ENCODE data around the gene CCDC39. TPM values are rescaled to one million over a fixed set of nuclear protein-coding genes. Genes with fewer than 3 reads are reported as not detected.

The CCDC39 gene
- total and polyA plus RNA-seq, 9 of the 15 experiments (the other 6 are each of a cell fraction or from before 2014, with no cell fraction given): not detected

DNA sequence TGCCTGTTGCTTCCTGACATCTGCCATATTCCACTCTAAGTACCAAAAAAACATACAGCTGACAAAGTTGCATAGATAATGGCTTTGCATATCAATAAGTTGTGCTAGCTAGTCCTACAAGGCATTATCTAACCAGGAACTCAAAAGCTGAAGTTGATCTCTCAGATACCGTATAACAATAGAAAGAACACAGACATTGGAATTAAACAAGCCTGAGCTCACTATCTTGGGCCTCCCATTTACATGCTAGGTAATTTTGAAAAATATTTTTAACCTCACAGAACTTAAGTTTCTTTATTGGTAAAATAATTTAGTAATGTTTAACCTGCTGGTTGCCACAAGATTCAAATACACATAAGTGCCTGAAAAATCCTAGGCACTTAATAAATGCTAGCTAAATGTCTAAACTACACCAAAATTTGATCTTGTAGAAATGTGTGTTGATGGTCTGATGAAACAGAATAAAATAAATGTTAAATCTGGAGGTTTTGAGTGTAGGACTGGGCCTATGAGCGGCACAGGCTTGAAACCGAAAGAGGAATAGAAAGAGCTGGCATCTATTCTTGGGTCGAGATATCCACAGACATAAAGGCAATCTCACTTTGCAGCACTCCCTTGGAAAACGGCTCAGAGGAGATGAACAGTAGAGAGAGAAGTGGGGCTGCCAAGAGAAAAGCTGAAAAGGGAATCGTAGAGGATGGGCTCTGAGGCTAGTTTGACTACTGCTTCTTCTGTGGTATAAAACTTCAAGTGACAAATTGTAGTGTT lies 107.3 kb downstream of the CCDC39 start:
- ChIA-PET CTCF (ENCODE audit: low intra/inter-chr PET ratio) (no interaction called here), POLR2A (no interaction called here)
- H3K9me3 ChIP-seq (replicated peaks; ENCODE audit: control insufficient read depth, insufficient read depth, low read depth, low read length): no peaks in the 10 kb centered on the region
- H3K36me3 ChIP-seq (ENCODE audit: control insufficient read depth, insufficient read depth, low read length): no peaks in the 10 kb centered on the region
- intact Hi-C loops (cut with micrococcal nuclease) (no loop called here), in situ Hi-C loops (cut with MboI) (no loop called here)
- ATAC-seq: no peak
- H3K27me3 ChIP-seq (ENCODE audit: control insufficient read depth in 2 of 2, insufficient read depth in 2 of 2, low read length in 2 of 2): no peaks in the 10 kb centered on the region
- H3K9me1 ChIP-seq (ENCODE audit: control insufficient read depth, insufficient read depth, low read length): no peaks in the 10 kb centered on the region
- H4K20me1 ChIP-seq (replicated peaks; ENCODE audit: control insufficient read depth, insufficient read depth, low read length): no peaks in the 10 kb centered on the region
- no TSS peak for BruUV-seq (replicated peaks)
- WGBS (ENCODE audit: insufficient coverage, low coverage, missing lambda C conversion rate): under 1% methylated on average over 6 of the region's 6 CpGs
- no peaks in the 10 kb centered on the region for H3K79me2 ChIP-seq (ENCODE audit: control insufficient read depth, insufficient read depth, low read length)
- no peak overlapping the region for H3K27ac ChIP-seq (ENCODE audit: extremely low read depth, low read depth, low read length)
- H3K4me3 ChIP-seq: no peak overlapping the region
- no peak for FAIRE-seq
- no peak overlapping the region for H3K9ac ChIP-seq (ENCODE audit: insufficient read depth in 1 of 2, low read depth in 2 of 2, low read length in 2 of 2)
- no peak for DNase-seq (ENCODE audit: extremely low read depth in 1 of 4, low spot score in 3 of 4)
- H2AFZ ChIP-seq (ENCODE audit: low read depth, low read length): no peak overlapping the region
- H3K4me1 ChIP-seq (replicated peaks in 1 of 2; ENCODE audit: control insufficient read depth in 2 of 2, insufficient read depth in 2 of 2, low read length in 2 of 2): no peaks in the 10 kb centered on the region
- H3K4me2 ChIP-seq (ENCODE audit: insufficient read depth, low read length): no peak overlapping the region
- no peak for TF ChIP-seq CBX2 (IDR thresholded peaks at IDR 0.05; ENCODE audit: insufficient read depth, low read length, poor library complexity, severe bottlenecking)
- TF ChIP-seq RCOR1 (IDR thresholded peaks at IDR 0.05; ENCODE audit: borderline replicate concordance in 1 of 2, low read depth in 2 of 2, low read length in 2 of 2): no peak
- no peak for TF ChIP-seq CEBPG (CRISPR knock-in tag; IDR thresholded peaks at IDR 0.05)
- TF ChIP-seq CEBPG (tag; conservative IDR thresholded peaks at IDR 0.05 in 1 of 2, IDR thresholded peaks at IDR 0.05 in 1 of 2): no peak
- no peak for TF ChIP-seq PTRF (tag; IDR thresholded peaks at IDR 0.05)
- no peak for TF ChIP-seq CHCHD3 (CRISPR knock-in tag; IDR thresholded peaks at IDR 0.05)
- TF ChIP-seq, protein P1, sequence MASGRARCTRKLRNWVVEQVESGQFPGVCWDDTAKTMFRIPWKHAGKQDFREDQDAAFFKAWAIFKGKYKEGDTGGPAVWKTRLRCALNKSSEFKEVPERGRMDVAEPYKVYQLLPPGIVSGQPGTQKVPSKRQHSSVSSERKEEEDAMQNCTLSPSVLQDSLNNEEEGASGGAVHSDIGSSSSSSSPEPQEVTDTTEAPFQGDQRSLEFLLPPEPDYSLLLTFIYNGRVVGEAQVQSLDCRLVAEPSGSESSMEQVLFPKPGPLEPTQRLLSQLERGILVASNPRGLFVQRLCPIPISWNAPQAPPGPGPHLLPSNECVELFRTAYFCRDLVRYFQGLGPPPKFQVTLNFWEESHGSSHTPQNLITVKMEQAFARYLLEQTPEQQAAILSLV (tag; IDR thresholded peaks at IDR 0.05): no peak
- TF ChIP-seq RBM39 (optimal IDR thresholded peaks at IDR 0.05; ENCODE audit: low read depth, low read length): no peak
- TF ChIP-seq ZNF77 (CRISPR knock-in tag; IDR thresholded peaks at IDR 0.05): no peak
- TF ChIP-seq BRCA1 (IDR thresholded peaks at IDR 0.05): no peak
- TF ChIP-seq BRCA1 (CRISPR knock-in tag; IDR thresholded peaks at IDR 0.05): no peak
- TF ChIP-seq, protein P2, sequence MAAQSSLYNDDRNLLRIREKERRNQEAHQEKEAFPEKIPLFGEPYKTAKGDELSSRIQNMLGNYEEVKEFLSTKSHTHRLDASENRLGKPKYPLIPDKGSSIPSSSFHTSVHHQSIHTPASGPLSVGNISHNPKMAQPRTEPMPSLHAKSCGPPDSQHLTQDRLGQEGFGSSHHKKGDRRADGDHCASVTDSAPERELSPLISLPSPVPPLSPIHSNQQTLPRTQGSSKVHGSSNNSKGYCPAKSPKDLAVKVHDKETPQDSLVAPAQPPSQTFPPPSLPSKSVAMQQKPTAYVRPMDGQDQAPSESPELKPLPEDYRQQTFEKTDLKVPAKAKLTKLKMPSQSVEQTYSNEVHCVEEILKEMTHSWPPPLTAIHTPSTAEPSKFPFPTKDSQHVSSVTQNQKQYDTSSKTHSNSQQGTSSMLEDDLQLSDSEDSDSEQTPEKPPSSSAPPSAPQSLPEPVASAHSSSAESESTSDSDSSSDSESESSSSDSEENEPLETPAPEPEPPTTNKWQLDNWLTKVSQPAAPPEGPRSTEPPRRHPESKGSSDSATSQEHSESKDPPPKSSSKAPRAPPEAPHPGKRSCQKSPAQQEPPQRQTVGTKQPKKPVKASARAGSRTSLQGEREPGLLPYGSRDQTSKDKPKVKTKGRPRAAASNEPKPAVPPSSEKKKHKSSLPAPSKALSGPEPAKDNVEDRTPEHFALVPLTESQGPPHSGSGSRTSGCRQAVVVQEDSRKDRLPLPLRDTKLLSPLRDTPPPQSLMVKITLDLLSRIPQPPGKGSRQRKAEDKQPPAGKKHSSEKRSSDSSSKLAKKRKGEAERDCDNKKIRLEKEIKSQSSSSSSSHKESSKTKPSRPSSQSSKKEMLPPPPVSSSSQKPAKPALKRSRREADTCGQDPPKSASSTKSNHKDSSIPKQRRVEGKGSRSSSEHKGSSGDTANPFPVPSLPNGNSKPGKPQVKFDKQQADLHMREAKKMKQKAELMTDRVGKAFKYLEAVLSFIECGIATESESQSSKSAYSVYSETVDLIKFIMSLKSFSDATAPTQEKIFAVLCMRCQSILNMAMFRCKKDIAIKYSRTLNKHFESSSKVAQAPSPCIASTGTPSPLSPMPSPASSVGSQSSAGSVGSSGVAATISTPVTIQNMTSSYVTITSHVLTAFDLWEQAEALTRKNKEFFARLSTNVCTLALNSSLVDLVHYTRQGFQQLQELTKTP (IDR thresholded peaks at IDR 0.05; ENCODE audit: low read depth in 1 of 2, partially characterized antibody in 2 of 2): no peak
- TF ChIP-seq, protein P3, sequence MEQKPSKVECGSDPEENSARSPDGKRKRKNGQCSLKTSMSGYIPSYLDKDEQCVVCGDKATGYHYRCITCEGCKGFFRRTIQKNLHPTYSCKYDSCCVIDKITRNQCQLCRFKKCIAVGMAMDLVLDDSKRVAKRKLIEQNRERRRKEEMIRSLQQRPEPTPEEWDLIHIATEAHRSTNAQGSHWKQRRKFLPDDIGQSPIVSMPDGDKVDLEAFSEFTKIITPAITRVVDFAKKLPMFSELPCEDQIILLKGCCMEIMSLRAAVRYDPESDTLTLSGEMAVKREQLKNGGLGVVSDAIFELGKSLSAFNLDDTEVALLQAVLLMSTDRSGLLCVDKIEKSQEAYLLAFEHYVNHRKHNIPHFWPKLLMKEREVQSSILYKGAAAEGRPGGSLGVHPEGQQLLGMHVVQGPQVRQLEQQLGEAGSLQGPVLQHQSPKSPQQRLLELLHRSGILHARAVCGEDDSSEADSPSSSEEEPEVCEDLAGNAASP (IDR thresholded peaks at IDR 0.05): no peak
- TF ChIP-seq NR4A1 (CRISPR knock-in tag; IDR thresholded peaks at IDR 0.05): no peak
- no peak for TF ChIP-seq NR4A1 (tag; IDR thresholded peaks at IDR 0.05)

All from K562 (cell line).